Neuronal stem cell (in vitro differentiated cells): ENCODE data around the gene GPR149.

Experiments used
- DNase-seq: peaks from one replicate; pipeline ENCODE4 v3.0.0-alpha.2; 2013; ENCODE audit warnings: low spot score
- H2AFZ ChIP-seq: one replicate; pipeline ENCODE4 v1.6.1; 2013; ENCODE audit warnings: mild to moderate bottlenecking, low read length, inconsistent platforms
- H2AK5ac ChIP-seq: 2 replicates; pipeline ENCODE4 v1.6.1; 2013; ENCODE audit warnings: low read depth, mild to moderate bottlenecking, inconsistent platforms, low read length, moderate library complexity, mixed read lengths
- H2BK120ac ChIP-seq: 2 replicates; pipeline ENCODE4 v1.6.1; 2013; ENCODE audit warnings: low read depth, mild to moderate bottlenecking, inconsistent platforms, low read length, moderate library complexity, mixed read lengths
- H2BK12ac ChIP-seq: one replicate; pipeline ENCODE4 v1.6.1; 2013; ENCODE audit warnings: low read length, inconsistent platforms
- H2BK15ac ChIP-seq: 2 replicates; pipeline ENCODE4 v1.6.1; 2013; ENCODE audit warnings: mild to moderate bottlenecking, low read length, inconsistent platforms, mixed read lengths
- H2BK5ac ChIP-seq: one replicate; pipeline ENCODE4 v1.6.1; 2013; ENCODE audit warnings: inconsistent platforms, mild to moderate bottlenecking, low read length, moderate library complexity
- H3K14ac ChIP-seq: one replicate; pipeline ENCODE4 v1.6.1; 2013; ENCODE audit warnings: low read length, inconsistent platforms
- H3K18ac ChIP-seq: 2 replicates; pipeline ENCODE4 v1.6.1; 2013; ENCODE audit warnings: low read length, inconsistent platforms
- H3K23ac ChIP-seq: 2 replicates; pipeline ENCODE4 v1.6.1; 2013; ENCODE audit warnings: low read depth, mild to moderate bottlenecking, mixed read lengths, low read length, inconsistent platforms; ENCODE audit not compliant: poor library complexity
- H3K27ac ChIP-seq: replicated peaks from 3 replicates; pipeline ENCODE4 v1.5.1; 2013; ENCODE audit warnings: low read length, inconsistent platforms
- H3K27me3 ChIP-seq, 3 experiments: 2 replicates each; pipeline ENCODE4 v1.6.1; 2013; ENCODE audit warnings: low read length in 3 of 3, mild to moderate bottlenecking in 2 of 3, inconsistent platforms in 1 of 3, low read depth in 1 of 3, mixed read lengths in 1 of 3, moderate library complexity in 1 of 3; ENCODE audit not compliant: control insufficient read depth in 3 of 3, insufficient read depth in 3 of 3
- H3K36me3 ChIP-seq, 2 donors: replicated peaks in 1 of 2; 2 replicates each; pipeline ENCODE4 v1.6.1; 2013; ENCODE audit warnings: low read length in 2 of 2; ENCODE audit not compliant: control insufficient read depth in 2 of 2, insufficient read depth in 2 of 2
- H3K4ac ChIP-seq: 2 replicates; pipeline ENCODE4 v1.6.1; 2013; ENCODE audit warnings: inconsistent platforms, mild to moderate bottlenecking, low read length, moderate library complexity
- H3K4me1 ChIP-seq, 2 donors: 1 replicate in 1 of 2; 2 replicates in 1 of 2; pipeline ENCODE4 v1.6.1; 2013; ENCODE audit warnings: low read length in 2 of 2, low read depth in 1 of 2; ENCODE audit not compliant: control insufficient read depth in 2 of 2, insufficient read depth in 1 of 2
- H3K4me2 ChIP-seq: one replicate; pipeline ENCODE4 v1.6.1; 2013; ENCODE audit warnings: mild to moderate bottlenecking, low read length, inconsistent platforms; ENCODE audit not compliant: insufficient read depth, poor library complexity, severe bottlenecking
- H3K4me3 ChIP-seq, 2 donors: 2 replicates each; pipeline ENCODE4 v1.5.1; 2013; ENCODE audit warnings: low read length in 2 of 2, mild to moderate bottlenecking in 2 of 2, inconsistent platforms in 1 of 2, moderate library complexity in 1 of 2
- H3K79me1 ChIP-seq: one replicate; pipeline ENCODE4 v1.6.1; 2013; ENCODE audit warnings: low read depth, mild to moderate bottlenecking, inconsistent platforms, low read length, moderate library complexity
- H3K9ac ChIP-seq: one replicate; pipeline ENCODE4 v1.6.1; 2013; ENCODE audit warnings: mild to moderate bottlenecking, low read depth, low read length, inconsistent platforms; ENCODE audit not compliant: poor library complexity
- H3K9me3 ChIP-seq, 2 donors: replicated peaks in 1 of 2; 2 replicates each; pipeline versions ENCODE3 to v1.6.1; 2013; ENCODE audit warnings: low read length in 2 of 2, mild to moderate bottlenecking in 2 of 2, inconsistent platforms in 1 of 2, low read depth in 1 of 2, mixed read lengths in 1 of 2, moderate library complexity in 1 of 2; ENCODE audit not compliant: control insufficient read depth in 2 of 2, insufficient read depth in 1 of 2
- H4K8ac ChIP-seq: one replicate; pipeline ENCODE4 v1.6.1; 2013; ENCODE audit warnings: low read depth, mild to moderate bottlenecking, inconsistent platforms, low read length, moderate library complexity
- H4K91ac ChIP-seq: one replicate; pipeline ENCODE4 v1.6.1; 2013; ENCODE audit warnings: low read length, low read depth, mild to moderate bottlenecking, inconsistent platforms; ENCODE audit not compliant: poor library complexity
- WGBS, 2 donors: extraction: QIAGEN DNeasy Blood & Tissue Kit; methylation state at CpG; one replicate each; pipeline ENCODE4 v1.1.7; 2013; ENCODE audit warnings: missing lambda C conversion rate in 2 of 2, mixed read lengths in 1 of 2; ENCODE audit not compliant: insufficient read length in 2 of 2, insufficient replicate concordance in 1 of 2; ENCODE audit errors: extremely low coverage in 2 of 2; 5-methylcytosine and 5-hydroxymethylcytosine counted together

GPR149 gene

GRCh38 chr3:154345422-154346122 lies 84.4 kb downstream of the GPR149 start:
- H3K4me1 ChIP-seq, result no peaks in the 10 kb centered on the region
- no peak overlapping the region for H2BK5ac ChIP-seq
- H3K4me2 ChIP-seq, result no peak overlapping the region
- H3K9ac ChIP-seq, result no peak overlapping the region
- H2BK120ac ChIP-seq, result no peak overlapping the region
- H4K8ac ChIP-seq, result no peak overlapping the region
- H2BK12ac ChIP-seq, result no peak overlapping the region
- H3K14ac ChIP-seq, result no peak overlapping the region
- H2AFZ ChIP-seq, result no peak overlapping the region
- no peaks in the 10 kb centered on the region for H3K79me1 ChIP-seq
- H3K36me3 ChIP-seq, result no peaks in the 10 kb centered on the region
- no peak overlapping the region for H3K4ac ChIP-seq
- no peak overlapping the region for H3K18ac ChIP-seq
- H2AK5ac ChIP-seq, result no peak overlapping the region
- no peaks in the 10 kb centered on the region for H3K9me3 ChIP-seq
- no peak overlapping the region for H3K4me3 ChIP-seq
- DNase-seq, result no peak
- WGBS, 2 donors, result no CpG with 5 or more reads among the region's 2 CpGs
- H3K27ac ChIP-seq, result no peak overlapping the region
- no peak overlapping the region for H4K91ac ChIP-seq
- peaks cover 0 to 3% (median 0%) of the 10 kb centered on the region in 3 experiments for H3K27me3 ChIP-seq
- no peak overlapping the region for H3K23ac ChIP-seq
- no peak overlapping the region for H2BK15ac ChIP-seq

- H3K9me3 ChIP-seq, result no peaks in the 10 kb centered on the region
- H4K91ac ChIP-seq, result no peak overlapping the region
- no peaks in the 10 kb centered on the region for H3K4me1 ChIP-seq
- no peak overlapping the region for H3K23ac ChIP-seq
- no CpG with 5 or more reads among the region's 4 CpGs for WGBS, 2 donors
- no peak overlapping the region for H2BK5ac ChIP-seq
- no peak overlapping the region for H2AK5ac ChIP-seq
- H3K79me1 ChIP-seq, result no peaks in the 10 kb centered on the region
- no peak overlapping the region for H2BK120ac ChIP-seq
- no peak overlapping the region for H3K27ac ChIP-seq
- no peaks in the 10 kb centered on the region for H3K36me3 ChIP-seq
- no peak overlapping the region for H3K4me3 ChIP-seq
- H3K4ac ChIP-seq, result no peak overlapping the region
- H4K8ac ChIP-seq, result no peak overlapping the region
- no peak for DNase-seq
- H3K14ac ChIP-seq, result no peak overlapping the region
- H2BK15ac ChIP-seq, result no peak overlapping the region
- no peak overlapping the region for H2AFZ ChIP-seq
- no peak overlapping the region for H3K9ac ChIP-seq
- no peak overlapping the region for H3K4me2 ChIP-seq
- H2BK12ac ChIP-seq, result no peak overlapping the region
- peaks cover 0 to 10% (median 0%) of the 10 kb centered on the region in 3 experiments for H3K27me3 ChIP-seq
- H3K18ac ChIP-seq, result no peak overlapping the region
Observed at GRCh38 chr3:154338570-154338969, 91.4 kb downstream of the GPR149 start.

DNA sequence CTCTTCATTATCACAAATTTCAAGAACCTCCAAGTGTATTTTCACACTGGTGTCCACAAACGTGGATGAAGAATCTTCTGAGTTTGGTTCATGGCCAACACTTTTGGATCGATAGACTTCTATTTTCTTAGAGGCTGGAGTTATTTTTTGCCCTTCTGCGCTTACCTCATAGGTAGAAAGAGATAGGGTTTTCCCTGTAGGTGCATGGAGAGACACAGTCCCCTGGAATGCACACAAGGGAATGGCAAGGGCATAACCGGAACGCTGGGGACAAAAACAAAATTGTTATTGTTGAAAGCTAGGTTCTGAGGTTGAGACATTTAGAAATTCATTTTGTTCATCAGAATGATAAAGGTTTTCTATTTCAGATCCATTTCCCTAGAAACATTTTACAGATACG lies 92.0 kb downstream of the GPR149 start:
- H2AK5ac ChIP-seq, result no peak overlapping the region
- WGBS, 2 donors, result no CpG with 5 or more reads among the region's 6 CpGs

GRCh38 chr3:154334973-154335420 lies 95.0 kb downstream of the GPR149 start:
- H2BK120ac ChIP-seq, result no peak overlapping the region
- no peak overlapping the region for H3K14ac ChIP-seq
- no peaks in the 10 kb centered on the region for H3K9me3 ChIP-seq
- H2BK15ac ChIP-seq, result no peak overlapping the region
- H2AFZ ChIP-seq, result no peak overlapping the region
- H3K79me1 ChIP-seq, result no peaks in the 10 kb centered on the region
- no peak overlapping the region for H3K4ac ChIP-seq
- peaks cover 0 to 31% (median 0%) of the 10 kb centered on the region in 3 experiments for H3K27me3 ChIP-seq
- no peak for DNase-seq
- no peaks in the 10 kb centered on the region for H3K4me1 ChIP-seq
- no peak overlapping the region for H2BK12ac ChIP-seq
- no CpG with 5 or more reads among the region's 3 CpGs for WGBS, 2 donors
- H4K91ac ChIP-seq, result no peak overlapping the region
- no peaks in the 10 kb centered on the region for H3K36me3 ChIP-seq
- H3K4me2 ChIP-seq, result no peak overlapping the region
- no peak overlapping the region for H3K4me3 ChIP-seq
- H2AK5ac ChIP-seq, result no peak overlapping the region
- no peak overlapping the region for H3K27ac ChIP-seq
- H4K8ac ChIP-seq, result no peak overlapping the region
- no peak overlapping the region for H3K18ac ChIP-seq
- H2BK5ac ChIP-seq, result no peak overlapping the region
- H3K9ac ChIP-seq, result no peak overlapping the region
- H3K23ac ChIP-seq, result no peak overlapping the region

More for the DNA sequence above, 92.0 kb downstream of the GPR149 start:
- Histone ChIP-seq H3K27ac (no peak overlapping the region), H3K27me3 (peaks cover 0 to 14% (median 0%) of the 10 kb centered on the region in 3 experiments), H3K4ac (no peak overlapping the region), H2AFZ (no peak overlapping the region), H2BK15ac (no peak overlapping the region), H3K36me3 (no peaks in the 10 kb centered on the region), H2BK12ac (no peak overlapping the region), H3K9me3 (no peaks in the 10 kb centered on the region), H3K4me3 (no peak overlapping the region), H3K4me1 (no peaks in the 10 kb centered on the region), H3K4me2 (no peak overlapping the region), H3K79me1 (no peaks in the 10 kb centered on the region), H2BK5ac (no peak overlapping the region), H3K18ac (no peak overlapping the region), H4K8ac (no peak overlapping the region), H3K9ac (no peak overlapping the region), H3K23ac (no peak overlapping the region), H3K14ac (no peak overlapping the region), H4K91ac (no peak overlapping the region), H2BK120ac (no peak overlapping the region)
- no peak for DNase-seq
